ENCODE measurements around the gene PARD3B.

GRCh38 chr2:205565142-205565522 lies 1019.9 kb downstream of the PARD3B start:
- TF ChIP-seq CTCF (conservative IDR thresholded peaks at IDR 0.05; ENCODE audit: low read depth, low read length) (no peak), EZH2 (IDR thresholded peaks at IDR 0.05; ENCODE audit: borderline replicate concordance, low read depth, low read length, poor library complexity, severe bottlenecking) (no peak)

All from A673 (cell line).